Islet of Langerhans (tissue), 1 donor: Measurements from ENCODE around the gene UQCRH.

Experiments used
- FAIRE-seq: peaks from one replicate; lab custom pipeline; 2011; peaks lifted over from hg19 to GRCh38; lab: Jason Lieb, UNC

The UQCRH gene

GRCh38 chr1:46303038-46303871, at the start of gene UQCRH, which contains the start of gene LRRC41:
Gene UQCRH (plus strand): TSS chr1:46303698. CDS start chr1:46303767, 69 bp downstream.
Gene LRRC41 (minus strand): TSS chr1:46303616. CDS start chr1:46303322, 294 bp downstream.
- peak; percentile 92 for FAIRE-seq

GRCh38 chr1:46254668-46255067, 48.8 kb upstream of the UQCRH start:
- no peak for FAIRE-seq

GRCh38 chr1:46256523-46256922, 47.0 kb upstream of the UQCRH start:
- FAIRE-seq: no peak

- FAIRE-seq: no peak
Measured at GRCh38 chr1:46262508-46262907, 41.0 kb upstream of the UQCRH start.

GRCh38 chr1:46263146-46263545, 40.4 kb upstream of the UQCRH start:
- FAIRE-seq: no peak

GRCh38 chr1:46268578-46268977, 34.9 kb upstream of the UQCRH start:
- FAIRE-seq: no peak

- no peak for FAIRE-seq
Measured at GRCh38 chr1:46274225-46275029, 29.1 kb upstream of the UQCRH start.

- no peak for FAIRE-seq
Measured at GRCh38 chr1:46275030-46275337, 28.5 kb upstream of the UQCRH start.

GRCh38 chr1:46277658-46278373, 25.7 kb upstream of the UQCRH start:
- no peak for FAIRE-seq

- no peak for FAIRE-seq
Measured at GRCh38 chr1:46278807-46279206, 24.7 kb upstream of the UQCRH start.

GRCh38 chr1:46280092-46280491, 23.4 kb upstream of the UQCRH start:
- FAIRE-seq: no peak

- no peak for FAIRE-seq
Measured at GRCh38 chr1:46281021-46281420, 22.5 kb upstream of the UQCRH start.

- FAIRE-seq: no peak
Measured at GRCh38 chr1:46284058-46284457, 19.4 kb upstream of the UQCRH start.

GRCh38 chr1:46284597-46285564, 18.6 kb upstream of the UQCRH start:
- FAIRE-seq: no peak

GRCh38 chr1:46285730-46286477, 17.6 kb upstream of the UQCRH start:
- FAIRE-seq: no peak

GRCh38 chr1:46288485-46289133, 14.9 kb upstream of the UQCRH start:
- FAIRE-seq: no peak

GRCh38 chr1:46289134-46289494, 14.4 kb upstream of the UQCRH start:
- FAIRE-seq: no peak

GRCh38 chr1:46289976-46290375, 13.5 kb upstream of the UQCRH start:
- no peak for FAIRE-seq

- FAIRE-seq: no peak
Measured at GRCh38 chr1:46295306-46295705, 8.2 kb upstream of the UQCRH start.

- FAIRE-seq: no peak
Measured at GRCh38 chr1:46298387-46298786, 5.1 kb upstream of the UQCRH start.
